AG08395 (cell line): ENCODE results near the gene DDX10.

Experiments
- DNase-seq: peaks from one replicate; pipeline ENCODE4 v3.0.0; 2012; ENCODE audit warnings: mixed read lengths, low spot score

DDX10 gene

GRCh38 chr11:108872781-108873291 lies 208.0 kb downstream of the DDX10 start:
- DNase-seq: no peak

GRCh38 chr11:108873310-108873709 lies 208.4 kb downstream of the DDX10 start:
- no peak for DNase-seq

GRCh38 chr11:108873941-108874340 lies 209.1 kb downstream of the DDX10 start:
- no peak for DNase-seq

GRCh38 chr11:108875134-108875533 lies 210.3 kb downstream of the DDX10 start:
- DNase-seq: no peak

GRCh38 chr11:108877178-108877577 lies 212.3 kb downstream of the DDX10 start:
- no peak for DNase-seq

- no peak for DNase-seq
Measured at GRCh38 chr11:108880510-108880909, 215.6 kb downstream of the DDX10 start.

GRCh38 chr11:108881131-108881530 lies 216.3 kb downstream of the DDX10 start:
- DNase-seq: no peak

- DNase-seq: no peak
Measured at GRCh38 chr11:108882211-108882831, 217.5 kb downstream of the DDX10 start.

- DNase-seq: no peak
Measured at GRCh38 chr11:108886005-108886659, 221.3 kb downstream of the DDX10 start.

GRCh38 chr11:108886660-108887009 lies 221.8 kb downstream of the DDX10 start:
- peak; percentile 38 for DNase-seq

GRCh38 chr11:108887436-108888238 lies 222.8 kb downstream of the DDX10 start:
- DNase-seq: peak; percentile 48

- DNase-seq: no peak
Measured at GRCh38 chr11:108890482-108891105, 225.7 kb downstream of the DDX10 start.

GRCh38 chr11:108891143-108891542 lies 226.3 kb downstream of the DDX10 start:
- DNase-seq: no peak

- no peak for DNase-seq
Measured at GRCh38 chr11:108891909-108892511, 227.1 kb downstream of the DDX10 start.

GRCh38 chr11:108895579-108896480 lies 231.0 kb downstream of the DDX10 start:
- no peak for DNase-seq

- DNase-seq: no peak
Measured at GRCh38 chr11:108897071-108897481, 232.2 kb downstream of the DDX10 start.

- no peak for DNase-seq
Measured at GRCh38 chr11:108897916-108898315, 233.0 kb downstream of the DDX10 start.

GRCh38 chr11:108901359-108901758 lies 236.5 kb downstream of the DDX10 start:
- DNase-seq: no peak

- DNase-seq: no peak
Measured at GRCh38 chr11:108902027-108902469, 237.2 kb downstream of the DDX10 start.

GRCh38 chr11:108904480-108904879 lies 239.6 kb downstream of the DDX10 start:
- no peak for DNase-seq

- no peak for DNase-seq
Measured at GRCh38 chr11:108906329-108906728, 241.5 kb downstream of the DDX10 start.
